ENCODE data around the gene SDK2. TPM values are rescaled to one million over a fixed set of nuclear protein-coding genes. Genes with fewer than 3 reads are reported as not detected.

SDK2 gene
- total and polyA plus RNA-seq, 2 donors: 0.66 to 0.87 TPM

- peaks cover 48 to 62% of the 10 kb centered on the region in 2 donors for H3K27me3 ChIP-seq (ENCODE audit: control insufficient read depth in 2 of 2, insufficient read depth in 1 of 2, low read length in 1 of 2)
- H3K4me1 ChIP-seq (ENCODE audit: control insufficient read depth in 2 of 2, insufficient read depth in 2 of 2, low read length in 2 of 2): peaks cover 3% of the 10 kb centered on the region in 2 donors
- no peak overlapping the region for H3K4me3 ChIP-seq (ENCODE audit: low read length in 2 of 2)
- no peak overlapping the region for H3K27ac ChIP-seq (ENCODE audit: low read depth in 1 of 2, low read length in 1 of 2)
- H3K9me3 ChIP-seq (ENCODE audit: control insufficient read depth in 2 of 2, insufficient read depth in 1 of 2, low read length in 1 of 2): peaks cover 0 to under 1% of the 10 kb centered on the region in 2 donors
- no peaks in the 10 kb centered on the region for H3K36me3 ChIP-seq (ENCODE audit: control insufficient read depth in 2 of 2, insufficient read depth in 2 of 2, low read length in 1 of 2)
- DNase-seq (ENCODE audit: low read depth in 6 of 9, low spot score in 9 of 9): no peak
- WGBS: 95% methylated on average over 12 of the region's 12 CpGs
Observed at GRCh38 chr17:73647772-73648542, 3.7 kb upstream of the SDK2 start.

GRCh38 chr17:73647301-73647695, 3.1 kb upstream of the SDK2 start:
- no peaks in the 10 kb centered on the region for H3K36me3 ChIP-seq (ENCODE audit: control insufficient read depth in 2 of 2, insufficient read depth in 2 of 2, low read length in 1 of 2)
- DNase-seq (ENCODE audit: low read depth in 6 of 9, low spot score in 9 of 9): no peak
- no peaks in the 10 kb centered on the region for H3K9me3 ChIP-seq (ENCODE audit: control insufficient read depth in 2 of 2, insufficient read depth in 1 of 2, low read length in 1 of 2)
- no peak overlapping the region for H3K27ac ChIP-seq (ENCODE audit: low read depth in 1 of 2, low read length in 1 of 2)
- H3K4me3 ChIP-seq (ENCODE audit: low read length in 2 of 2): no peak overlapping the region
- peaks cover 3% of the 10 kb centered on the region in 2 donors for H3K4me1 ChIP-seq (ENCODE audit: control insufficient read depth in 2 of 2, insufficient read depth in 2 of 2, low read length in 2 of 2)
- 93% methylated on average over 12 of the region's 12 CpGs for WGBS
- H3K27me3 ChIP-seq (ENCODE audit: control insufficient read depth in 2 of 2, insufficient read depth in 1 of 2, low read length in 1 of 2): peaks cover 54 to 69% of the 10 kb centered on the region in 2 donors

- DNase-seq (ENCODE audit: low read depth in 6 of 9, low spot score in 9 of 9): peak in 4 of 9 donors; percentile 11 to 39 (median 23)
- H3K9me3 ChIP-seq (ENCODE audit: control insufficient read depth in 2 of 2, insufficient read depth in 1 of 2, low read length in 1 of 2): no peaks in the 10 kb centered on the region
- peaks cover 3 to 6% of the 10 kb centered on the region in 2 donors for H3K4me1 ChIP-seq (ENCODE audit: control insufficient read depth in 2 of 2, insufficient read depth in 2 of 2, low read length in 2 of 2)
- no peak overlapping the region for H3K27ac ChIP-seq (ENCODE audit: low read depth in 1 of 2, low read length in 1 of 2)
- H3K27me3 ChIP-seq (ENCODE audit: control insufficient read depth in 2 of 2, insufficient read depth in 1 of 2, low read length in 1 of 2): peaks cover 61 to 75% of the 10 kb centered on the region in 2 donors
- H3K4me3 ChIP-seq (ENCODE audit: low read length in 2 of 2): no peak overlapping the region
- 79% methylated on average over 19 of the region's 19 CpGs for WGBS
- H3K36me3 ChIP-seq (ENCODE audit: control insufficient read depth in 2 of 2, insufficient read depth in 2 of 2, low read length in 1 of 2): no peaks in the 10 kb centered on the region
Observed at GRCh38 chr17:73646409-73647300, 2.4 kb upstream of the SDK2 start.

- DNase-seq (ENCODE audit: low read depth in 6 of 9, low spot score in 9 of 9): no peak
- WGBS: 8% methylated on average over 90 of the region's 90 CpGs
- H3K27ac ChIP-seq (ENCODE audit: low read depth in 1 of 2, low read length in 1 of 2): no peak overlapping the region
- H3K27me3 ChIP-seq (ENCODE audit: control insufficient read depth in 2 of 2, insufficient read depth in 1 of 2, low read length in 1 of 2): peaks cover 68 to 86% of the 10 kb centered on the region in 2 donors
- H3K9me3 ChIP-seq (ENCODE audit: control insufficient read depth in 2 of 2, insufficient read depth in 1 of 2, low read length in 1 of 2): no peaks in the 10 kb centered on the region
- peaks cover 3 to 8% of the 10 kb centered on the region in 2 donors for H3K4me1 ChIP-seq (ENCODE audit: control insufficient read depth in 2 of 2, insufficient read depth in 2 of 2, low read length in 2 of 2)
- peak overlapping the region in 1 of 2 donors; percentile 50 for H3K4me3 ChIP-seq (ENCODE audit: low read length in 2 of 2)
- H3K36me3 ChIP-seq (ENCODE audit: control insufficient read depth in 2 of 2, insufficient read depth in 2 of 2, low read length in 1 of 2): no peaks in the 10 kb centered on the region
Observed at GRCh38 chr17:73645050-73645871, 1.0 kb upstream of the SDK2 start.

- WGBS: 0% methylated on average over 13 of the region's 13 CpGs
- Histone ChIP-seq H3K27ac (ENCODE audit: low read depth in 1 of 2, low read length in 1 of 2) (no peak overlapping the region), H3K27me3 (ENCODE audit: control insufficient read depth in 2 of 2, insufficient read depth in 1 of 2, low read length in 1 of 2) (peaks cover 68 to 88% of the 10 kb centered on the region in 2 donors)
Observed at GRCh38 chr17:73643852-73644144, 447 bp downstream of the SDK2 start.

GRCh38 chr17:73643001-73643851, 1.0 kb downstream of the SDK2 start:
- Histone ChIP-seq H3K27me3 (ENCODE audit: control insufficient read depth in 2 of 2, insufficient read depth in 1 of 2, low read length in 1 of 2) (peaks cover 67 to 83% of the 10 kb centered on the region in 2 donors), H3K36me3 (ENCODE audit: control insufficient read depth in 2 of 2, insufficient read depth in 2 of 2, low read length in 1 of 2) (no peaks in the 10 kb centered on the region), H3K4me1 (ENCODE audit: control insufficient read depth in 2 of 2, insufficient read depth in 2 of 2, low read length in 2 of 2) (peaks cover 3 to 8% of the 10 kb centered on the region in 2 donors), H3K9me3 (ENCODE audit: control insufficient read depth in 2 of 2, insufficient read depth in 1 of 2, low read length in 1 of 2) (no peaks in the 10 kb centered on the region), H3K27ac (ENCODE audit: low read depth in 1 of 2, low read length in 1 of 2) (no peak overlapping the region), H3K4me3 (ENCODE audit: low read length in 2 of 2) (peak overlapping the region in 1 of 2 donors; percentile 50)
- under 1% methylated on average over 68 of the region's 68 CpGs for WGBS
- no peak for DNase-seq (ENCODE audit: low read depth in 6 of 9, low spot score in 9 of 9)

More at GRCh38 chr17:73643852-73644144, 447 bp downstream of the SDK2 start:
- Histone ChIP-seq H3K9me3 (ENCODE audit: control insufficient read depth in 2 of 2, insufficient read depth in 1 of 2, low read length in 1 of 2) (no peaks in the 10 kb centered on the region), H3K4me3 (ENCODE audit: low read length in 2 of 2) (peak overlapping the region; percentile 10 to 50), H3K36me3 (ENCODE audit: control insufficient read depth in 2 of 2, insufficient read depth in 2 of 2, low read length in 1 of 2) (no peaks in the 10 kb centered on the region), H3K4me1 (ENCODE audit: control insufficient read depth in 2 of 2, insufficient read depth in 2 of 2, low read length in 2 of 2) (peaks cover 3 to 8% of the 10 kb centered on the region in 2 donors)
- no peak for DNase-seq (ENCODE audit: low read depth in 6 of 9, low spot score in 9 of 9)

- peaks cover 63 to 77% of the 10 kb centered on the region in 2 donors for H3K27me3 ChIP-seq (ENCODE audit: control insufficient read depth in 2 of 2, insufficient read depth in 1 of 2, low read length in 1 of 2)
- WGBS: 42% methylated on average over 11 of the region's 11 CpGs
Observed at GRCh38 chr17:73642659-73643000, 1.6 kb downstream of the SDK2 start.

More at GRCh38 chr17:73642659-73643000, 1.6 kb downstream of the SDK2 start:
- no peak for DNase-seq (ENCODE audit: low read depth in 6 of 9, low spot score in 9 of 9)
- H3K36me3 ChIP-seq (ENCODE audit: control insufficient read depth in 2 of 2, insufficient read depth in 2 of 2, low read length in 1 of 2): no peaks in the 10 kb centered on the region
- H3K9me3 ChIP-seq (ENCODE audit: control insufficient read depth in 2 of 2, insufficient read depth in 1 of 2, low read length in 1 of 2): no peaks in the 10 kb centered on the region
- H3K27ac ChIP-seq (ENCODE audit: low read depth in 1 of 2, low read length in 1 of 2): no peak overlapping the region
- H3K4me1 ChIP-seq (ENCODE audit: control insufficient read depth in 2 of 2, insufficient read depth in 2 of 2, low read length in 2 of 2): peaks cover 3 to 8% of the 10 kb centered on the region in 2 donors
- H3K4me3 ChIP-seq (ENCODE audit: low read length in 2 of 2): peak overlapping the region in 1 of 2 donors; percentile 14
